Liver (tissue), 9 donors: Measurements from ENCODE around the gene GJA10. TPM values are rescaled to one million over a fixed set of nuclear protein-coding genes. Genes with fewer than 3 reads are reported as not detected.
"Not testable (repeated sequence)": the region's sequence is repeated elsewhere in the genome, so short reads cannot be mapped to it uniquely, and the experiment has no call there.

ENCODE experiments used
- DNase-seq: peaks from one replicate; pipeline ENCODE4 v3.0.0-alpha.2; 2017; ENCODE audit warnings: low spot score
- H3K27ac ChIP-seq, 2 donors: one replicate each; pipeline ENCODE4 v1.7.0; 2013; ENCODE audit warnings: inconsistent platforms in 2 of 2, low read length in 2 of 2, control low read depth in 1 of 2, low read depth in 1 of 2, mild to moderate bottlenecking in 1 of 2
- H3K27me3 ChIP-seq, 4 donors: one replicate each; pipeline versions ENCODE4 v1.6.1 to v1.7.0; 2013; ENCODE audit warnings: low read length in 3 of 4, inconsistent platforms in 1 of 4, mild to moderate bottlenecking in 1 of 4, moderate library complexity in 1 of 4; ENCODE audit not compliant: control insufficient read depth in 4 of 4, insufficient read depth in 4 of 4
- H3K36me3 ChIP-seq, 4 donors: one replicate each; pipeline versions ENCODE4 v1.6.1 to v1.7.0; 2013; ENCODE audit warnings: low read length in 3 of 4, mild to moderate bottlenecking in 3 of 4, low read depth in 1 of 4, moderate library complexity in 1 of 4; ENCODE audit not compliant: control insufficient read depth in 4 of 4, insufficient read depth in 3 of 4
- H3K4me1 ChIP-seq, 4 donors: one replicate each; pipeline versions ENCODE4 v1.6.1 to v1.7.0; 2013; ENCODE audit warnings: low read length in 3 of 4, mild to moderate bottlenecking in 3 of 4, moderate library complexity in 1 of 4; ENCODE audit not compliant: control insufficient read depth in 4 of 4, insufficient read depth in 4 of 4
- H3K4me3 ChIP-seq, 3 donors: one replicate each; pipeline versions ENCODE4 v1.6.1 to v1.7.0; 2013; ENCODE audit warnings: low read length in 3 of 3, control low read depth in 1 of 3, low read depth in 1 of 3, mild to moderate bottlenecking in 1 of 3
- H3K9ac ChIP-seq, 2 donors: one replicate each; pipeline ENCODE4 v1.7.0; 2013; ENCODE audit warnings: low read length in 2 of 2, mild to moderate bottlenecking in 2 of 2, moderate library complexity in 2 of 2, control low read depth in 1 of 2, low read depth in 1 of 2
- H3K9me3 ChIP-seq, 4 donors: one replicate each; pipeline versions ENCODE4 v1.6.1 to v1.7.0; 2013; ENCODE audit warnings: low read length in 3 of 4; ENCODE audit not compliant: control insufficient read depth in 4 of 4
- ATF3 ChIP-seq: IDR thresholded peaks from 2 replicates; pipeline ENCODE4 v1.6.1; 2016; ENCODE audit warnings: antibody characterized with exemption
- CTCF ChIP-seq: fragments of 150-350 bp; IDR thresholded peaks from 2 replicates; pipeline ENCODE4 v1.5.1; 2017; ENCODE audit warnings: improper control_type of control experiment, low read depth, low read length; ENCODE audit not compliant: missing input control
- EGR1 ChIP-seq, 2 donors: IDR thresholded peaks; 2 replicates each; pipeline ENCODE4 v1.6.1; 2016 to 2018; ENCODE audit warnings: antibody characterized with exemption in 2 of 2, low read depth in 2 of 2
- FOXA1 ChIP-seq: IDR thresholded peaks from 2 replicates; pipeline ENCODE4 v1.6.1; 2016; ENCODE audit warnings: antibody characterized with exemption
- FOXA2 ChIP-seq: IDR thresholded peaks from 2 replicates; pipeline ENCODE4 v1.6.1; 2016; ENCODE audit warnings: antibody characterized with exemption
- HNF4A ChIP-seq, 2 donors: conservative IDR thresholded peaks; 2 replicates each; pipeline ENCODE4 v1.6.1; 2016; ENCODE audit warnings: antibody characterized with exemption in 2 of 2, mild to moderate bottlenecking in 2 of 2
- HNF4G ChIP-seq: IDR thresholded peaks from 2 replicates; pipeline ENCODE4 v1.6.1; 2016; ENCODE audit warnings: antibody characterized with exemption
- JUND ChIP-seq, 2 donors: IDR thresholded peaks; 2 replicates each; pipeline ENCODE4 v1.6.1; 2016; ENCODE audit warnings: antibody characterized with exemption in 2 of 2
- MAX ChIP-seq: IDR thresholded peaks from 2 replicates; pipeline ENCODE4 v1.6.1; 2016; ENCODE audit warnings: antibody characterized with exemption
- NR2F2 ChIP-seq: IDR thresholded peaks from 2 replicates; pipeline ENCODE4 v1.6.1; 2016; ENCODE audit warnings: antibody characterized with exemption
- REST ChIP-seq: IDR thresholded peaks from 2 replicates; pipeline ENCODE4 v1.6.1; 2016; ENCODE audit warnings: antibody characterized with exemption, mild to moderate bottlenecking
- SP1 ChIP-seq: IDR thresholded peaks from 2 replicates; pipeline ENCODE4 v1.6.1; 2018; ENCODE audit warnings: antibody characterized with exemption, mild to moderate bottlenecking
- TAF1 ChIP-seq: conservative IDR thresholded peaks from 2 replicates; pipeline ENCODE4 v1.6.1; 2016; ENCODE audit warnings: antibody characterized with exemption, mild to moderate bottlenecking
- ZBTB33 ChIP-seq: IDR thresholded peaks from 2 replicates; pipeline ENCODE4 v1.6.1; 2016; ENCODE audit warnings: antibody characterized with exemption
- WGBS: extraction: QIAGEN DNeasy Blood & Tissue Kit; methylation state at CpG from one replicate; pipeline ENCODE4 v1.1.7; 2013; 5-methylcytosine and 5-hydroxymethylcytosine counted together
- polyA plus RNA-seq, 2 donors: library from polyadenylated mRNA; stranded (reverse) in 1 of 2; unstranded in 1 of 2; fragments of 200-250 nt in 1 of 2; fragments of >200 nt in 1 of 2; fragmentation: Nextera tagmentation in 1 of 2; extraction: Ambion mirVana in 1 of 2; gene quantifications; one replicate each; pipeline versions ENCODE4 v1.2.1 to v1.2.3, GENCODE V29; 2013 to 2015
- total RNA-seq, 2 donors: library from RNA; depleted of rRNA; stranded (reverse); fragments of >200 nt; gene quantifications; one replicate each; pipeline ENCODE4 v1.2.3, GENCODE V29; 2014
- donor health status: healthy.
- donor health status: healthy.
- donor health status: healthy.
- donor health status: healthy.
- donor health status: healthy.

Gene GJA10
- total and polyA plus RNA-seq, 4 donors = not detected

- WGBS = 44% methylated on average over 8 of the region's 8 CpGs
- DNase-seq = no peak
- no peak for TF ChIP-seq HNF4A (conservative IDR thresholded peaks at IDR 0.05)
- TF ChIP-seq EGR1 (IDR thresholded peaks at IDR 0.05; ENCODE audit: low read depth in 2 of 2) = no peak
- no peak for TF ChIP-seq SP1
- TF ChIP-seq FOXA2 = no peak
- no peak for TF ChIP-seq NR2F2
- no peak for TF ChIP-seq HNF4G
- TF ChIP-seq REST = peak; percentile 99
- no peak for TF ChIP-seq FOXA1
These were observed 1.1 kb downstream of the GJA10 start for GRCh38 chr6:89895276-89895874.

GRCh38 chr6:89910001-89910901 lies 16.0 kb downstream of the GJA10 start:
- 78% methylated on average over 10 of the region's 10 CpGs for WGBS
- H3K4me3 ChIP-seq, H3K27ac ChIP-seq, H3K9ac ChIP-seq, H3K9me3 ChIP-seq, H3K36me3 ChIP-seq, H3K4me1 ChIP-seq, DNase-seq, H3K27me3 ChIP-seq: not testable (repeated sequence)

More at GRCh38 chr6:89895276-89895874, 1.1 kb downstream of the GJA10 start:
- Histone ChIP-seq H3K27ac (no peak overlapping the region), H3K9ac (no peak overlapping the region), H3K27me3 (peaks cover 0 to 4% (median 1%) of the 10 kb centered on the region in 4 donors), H3K9me3 (no peaks in the 10 kb centered on the region), H3K36me3 (no peaks in the 10 kb centered on the region), H3K4me1 (no peaks in the 10 kb centered on the region), H3K4me3 (no peak overlapping the region)

- Histone ChIP-seq H3K9me3 (no peaks in the 10 kb centered on the region), H3K27me3 (no peaks in the 10 kb centered on the region), H3K4me3 (no peak overlapping the region), H3K27ac (no peak overlapping the region), H3K9ac (no peak overlapping the region), H3K36me3 (no peaks in the 10 kb centered on the region), H3K4me1 (no peaks in the 10 kb centered on the region)
- no peak for DNase-seq
- WGBS = 48% methylated on average over 1 of the region's 1 CpG
- TF ChIP-seq FOXA1 (no peak), CTCF (no peak), REST (no peak), ZBTB33 (no peak), NR2F2 (no peak), HNF4A (conservative IDR thresholded peaks at IDR 0.05) (no peak), SP1 (no peak), ATF3 (no peak), JUND (IDR thresholded peaks at IDR 0.05) (no peak), HNF4G (no peak), EGR1 (IDR thresholded peaks at IDR 0.05; ENCODE audit: low read depth in 2 of 2) (no peak), TAF1 (no peak), MAX (no peak)
These were observed 16.6 kb downstream of the GJA10 start for GRCh38 chr6:89910902-89911240.
